Measurements from ENCODE around the gene BDKRB2.

The BDKRB2 gene

GRCh38 chr14:96204151-96205058 is at the start of gene BDKRB2:
BDKRB2 (plus strand) TSS chr14:96204839; CDS start chr14:96237108, 32,269 bp downstream.
- peak; percentile 33 for DNase-seq

- no peak for DNase-seq
Observed at GRCh38 chr14:96154900-96155299, 49.7 kb upstream of the BDKRB2 start.

GRCh38 chr14:96156804-96157760 is 47.6 kb upstream of the BDKRB2 start:
- DNase-seq: no peak

- no peak for DNase-seq
Observed at GRCh38 chr14:96158735-96159134, 45.9 kb upstream of the BDKRB2 start.

GRCh38 chr14:96160076-96160912 is 44.3 kb upstream of the BDKRB2 start:
- DNase-seq: no peak

GRCh38 chr14:96160913-96161310 is 43.7 kb upstream of the BDKRB2 start:
- DNase-seq: no peak

- DNase-seq: no peak
Observed at GRCh38 chr14:96161636-96162035, 43.0 kb upstream of the BDKRB2 start.

- DNase-seq: no peak
Observed at GRCh38 chr14:96162265-96162664, 42.4 kb upstream of the BDKRB2 start.

GRCh38 chr14:96162741-96163140 is 41.9 kb upstream of the BDKRB2 start:
- DNase-seq: no peak

- DNase-seq: no peak
Observed at GRCh38 chr14:96164861-96165490, 39.7 kb upstream of the BDKRB2 start.

- DNase-seq: no peak
Observed at GRCh38 chr14:96165493-96166436, 38.9 kb upstream of the BDKRB2 start.

GRCh38 chr14:96166461-96167223 is 38.0 kb upstream of the BDKRB2 start:
- no peak for DNase-seq

GRCh38 chr14:96167224-96168148 is 37.2 kb upstream of the BDKRB2 start:
- no peak for DNase-seq

GRCh38 chr14:96168581-96168980 is 36.1 kb upstream of the BDKRB2 start:
- DNase-seq: no peak

- no peak for DNase-seq
Observed at GRCh38 chr14:96170961-96171592, 33.6 kb upstream of the BDKRB2 start.

GRCh38 chr14:96173636-96174475 is 30.8 kb upstream of the BDKRB2 start:
- DNase-seq: no peak

- no peak for DNase-seq
Observed at GRCh38 chr14:96176275-96176674, 28.4 kb upstream of the BDKRB2 start.

Data from RPMI8226 (cell line).